ENCODE results near the gene HOXA3. TPM values are rescaled to one million over a fixed set of nuclear protein-coding genes. Genes with fewer than 3 reads are reported as not detected.

The HOXA3 gene
- total and polyA plus RNA-seq, 4 donors = 3.8 to 20.8 (median 10.9) TPM

- Histone ChIP-seq H3K27ac (ENCODE audit: low read depth in 1 of 2, low read length in 2 of 2) (no peak overlapping the region), H3K36me3 (ENCODE audit: control insufficient read depth in 1 of 2, insufficient read depth in 2 of 2, low read length in 1 of 2) (no peaks in the 10 kb centered on the region), H3K4me1 (ENCODE audit: control insufficient read depth in 1 of 2, insufficient read depth in 2 of 2, low read length in 2 of 2) (peaks cover 0 to 2% of the 10 kb centered on the region in 2 donors), H3K9me3 (ENCODE audit: control insufficient read depth, low read length) (no peaks in the 10 kb centered on the region), H3K4me3 (ENCODE audit: low read length in 2 of 2) (no peak overlapping the region), H3K27me3 (ENCODE audit: control insufficient read depth in 1 of 2, insufficient read depth in 2 of 2, low read length in 1 of 2) (no peaks in the 10 kb centered on the region)
- intact Hi-C loops (cut with DNase I) = loop anchor here (5.0 to 10.0 kb wide), 3 partner anchors 788 to 1298 kb away; partner anchors contain the start of genes CBX3 (in 1 of the 2) and HNRNPA2B1 (in 1 of the 2)
- 55 to 80% methylated on average over 48 of the region's 48 CpGs for WGBS, 2 donors
- no peak for ATAC-seq (ENCODE audit: low FRiP score)
- DNase-seq = peak in 1 of 2 donors; percentile 84
Observed at GRCh38 chr7:27154901-27155815, 2.8 kb upstream of the HOXA3 start.

- ATAC-seq (ENCODE audit: low FRiP score) (no peak), DNase-seq (no peak)
- no peaks in the 10 kb centered on the region for H3K36me3 ChIP-seq (ENCODE audit: control insufficient read depth in 1 of 2, insufficient read depth in 2 of 2, low read length in 1 of 2)
- H3K27ac ChIP-seq (ENCODE audit: low read depth in 1 of 2, low read length in 2 of 2) = no peak overlapping the region
- intact Hi-C loops (cut with DNase I) = loop anchor here in 1 of 2 donors (5.0 to 10.0 kb wide), 2 partner anchors 950 to 1297 kb away; partner anchors contain the start of genes CBX3 and HNRNPA2B1
- H3K27me3 ChIP-seq (ENCODE audit: control insufficient read depth in 1 of 2, insufficient read depth in 2 of 2, low read length in 1 of 2) = no peaks in the 10 kb centered on the region
- no peak overlapping the region for H3K4me3 ChIP-seq (ENCODE audit: low read length in 2 of 2)
- H3K4me1 ChIP-seq (ENCODE audit: control insufficient read depth in 1 of 2, insufficient read depth in 2 of 2, low read length in 2 of 2) = peaks cover 0 to 2% of the 10 kb centered on the region in 2 donors
- 67 to 89% methylated on average over 10 of the region's 10 CpGs for WGBS, 2 donors
- H3K9me3 ChIP-seq (ENCODE audit: control insufficient read depth, low read length) = no peaks in the 10 kb centered on the region
Observed at GRCh38 chr7:27154369-27154768, 2.0 kb upstream of the HOXA3 start.

GRCh38 chr7:27153526-27153925 is 1.1 kb upstream of the HOXA3 start:
- Histone ChIP-seq H3K36me3 (ENCODE audit: control insufficient read depth in 1 of 2, insufficient read depth in 2 of 2, low read length in 1 of 2) (no peaks in the 10 kb centered on the region), H3K9me3 (ENCODE audit: control insufficient read depth, low read length) (no peaks in the 10 kb centered on the region), H3K27ac (ENCODE audit: low read depth in 1 of 2, low read length in 2 of 2) (no peak overlapping the region), H3K4me1 (ENCODE audit: control insufficient read depth in 1 of 2, insufficient read depth in 2 of 2, low read length in 2 of 2) (peaks cover 0 to 2% of the 10 kb centered on the region in 2 donors), H3K27me3 (ENCODE audit: control insufficient read depth in 1 of 2, insufficient read depth in 2 of 2, low read length in 1 of 2) (no peaks in the 10 kb centered on the region), H3K4me3 (ENCODE audit: low read length in 2 of 2) (no peak overlapping the region)
- DNase-seq = no peak
- WGBS, 2 donors = 76 to 98% methylated on average over 3 of the region's 3 CpGs
- intact Hi-C loops (cut with DNase I) = loop anchor here in 1 of 2 donors (5.0 to 10.0 kb wide), 2 partner anchors 949 to 1296 kb away; partner anchors contain the start of genes CBX3 and HNRNPA2B1
- ATAC-seq (ENCODE audit: low FRiP score) = no peak

- Histone ChIP-seq H3K36me3 (ENCODE audit: control insufficient read depth in 1 of 2, insufficient read depth in 2 of 2, low read length in 1 of 2) (no peaks in the 10 kb centered on the region), H3K9me3 (ENCODE audit: control insufficient read depth, low read length) (no peaks in the 10 kb centered on the region), H3K4me1 (ENCODE audit: control insufficient read depth in 1 of 2, insufficient read depth in 2 of 2, low read length in 2 of 2) (peaks cover 0 to 2% of the 10 kb centered on the region in 2 donors), H3K27me3 (ENCODE audit: control insufficient read depth in 1 of 2, insufficient read depth in 2 of 2, low read length in 1 of 2) (no peaks in the 10 kb centered on the region), H3K27ac (ENCODE audit: low read depth in 1 of 2, low read length in 2 of 2) (no peak overlapping the region), H3K4me3 (ENCODE audit: low read length in 2 of 2) (no peak overlapping the region)
- WGBS, 2 donors = 59 to 83% methylated on average over 22 of the region's 22 CpGs
- intact Hi-C loops (cut with DNase I) = loop anchor here in 1 of 2 donors (5.0 to 10.0 kb wide), 2 partner anchors 948 to 1296 kb away; partner anchors contain the start of genes CBX3 and HNRNPA2B1
- no peak for ATAC-seq (ENCODE audit: low FRiP score)
- DNase-seq = peak in 1 of 2 donors; percentile 77
Observed at GRCh38 chr7:27152816-27153442, 546 bp upstream of the HOXA3 start.

DNA sequence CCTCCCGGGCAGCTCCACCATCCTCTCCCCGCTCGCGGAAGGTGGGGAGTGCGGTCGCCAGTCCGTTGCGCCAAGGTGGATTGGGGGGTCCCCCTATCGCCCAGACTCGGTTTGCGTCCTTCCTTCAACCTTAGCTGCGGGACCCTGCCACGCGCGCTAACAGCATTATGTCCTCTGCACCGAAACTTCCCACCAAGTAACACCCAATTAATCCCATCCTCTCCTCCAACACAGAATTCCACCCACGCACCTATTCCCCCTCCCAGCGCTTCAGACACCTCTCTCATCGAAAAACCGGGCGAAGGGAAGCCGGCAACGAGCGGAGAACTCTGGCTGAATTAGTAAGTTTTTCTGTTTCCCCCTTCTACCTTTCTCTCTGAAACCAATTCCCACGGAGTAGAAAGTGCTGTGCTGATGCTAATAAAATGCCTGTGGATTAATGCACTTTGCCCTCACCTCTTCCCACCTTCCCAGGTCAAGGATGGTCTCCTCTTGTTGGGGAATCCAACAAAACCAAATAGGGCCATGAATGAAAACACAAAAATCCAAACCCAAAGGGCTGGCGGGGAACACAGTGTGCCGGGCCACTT is 947 bp downstream of the HOXA3 start:
- Histone ChIP-seq H3K4me3 (ENCODE audit: low read length in 2 of 2) (peak overlapping the region; percentile 4 to 23), H3K27ac (ENCODE audit: low read depth in 1 of 2, low read length in 2 of 2) (peak overlapping the region in 1 of 2 donors; percentile 65), H3K36me3 (ENCODE audit: control insufficient read depth in 1 of 2, insufficient read depth in 2 of 2, low read length in 1 of 2) (no peaks in the 10 kb centered on the region), H3K27me3 (ENCODE audit: control insufficient read depth in 1 of 2, insufficient read depth in 2 of 2, low read length in 1 of 2) (no peaks in the 10 kb centered on the region), H3K9me3 (ENCODE audit: control insufficient read depth, low read length) (no peaks in the 10 kb centered on the region), H3K4me1 (ENCODE audit: control insufficient read depth in 1 of 2, insufficient read depth in 2 of 2, low read length in 2 of 2) (peaks cover 0 to 2% of the 10 kb centered on the region in 2 donors)
- WGBS, 2 donors = 6 to 8% methylated on average over 27 of the region's 27 CpGs
- intact Hi-C loops (cut with DNase I) = loop anchor here in 1 of 2 donors (5.0 to 10.0 kb wide), 2 partner anchors 947 to 1294 kb away; partner anchors contain the start of genes CBX3 and HNRNPA2B1
- ATAC-seq (ENCODE audit: low FRiP score) (no peak), DNase-seq (no peak)

- H3K36me3 ChIP-seq (ENCODE audit: control insufficient read depth in 1 of 2, insufficient read depth in 2 of 2, low read length in 1 of 2) = no peaks in the 10 kb centered on the region
- H3K27ac ChIP-seq (ENCODE audit: low read depth in 1 of 2, low read length in 2 of 2) = peak overlapping the region in 1 of 2 donors; percentile 65
- ATAC-seq (ENCODE audit: low FRiP score) = peak; percentile 81
- H3K27me3 ChIP-seq (ENCODE audit: control insufficient read depth in 1 of 2, insufficient read depth in 2 of 2, low read length in 1 of 2) = no peaks in the 10 kb centered on the region
- intact Hi-C loops (cut with DNase I) = loop anchor here in 1 of 2 donors (5.0 to 10.0 kb wide), 2 partner anchors 946 to 1293 kb away; partner anchors contain the start of genes CBX3 and HNRNPA2B1
- peak; percentile 84 to 93 for DNase-seq
- no peaks in the 10 kb centered on the region for H3K9me3 ChIP-seq (ENCODE audit: control insufficient read depth, low read length)
- H3K4me1 ChIP-seq (ENCODE audit: control insufficient read depth in 1 of 2, insufficient read depth in 2 of 2, low read length in 2 of 2) = peaks cover 0 to 2% of the 10 kb centered on the region in 2 donors
- WGBS, 2 donors = 1 to 2% methylated on average over 58 of the region's 58 CpGs
- peak overlapping the region; percentile 7 to 33 for H3K4me3 ChIP-seq (ENCODE audit: low read length in 2 of 2)
Observed at GRCh38 chr7:27150568-27151340, 1.6 kb downstream of the HOXA3 start.

GRCh38 chr7:27149842-27150567 is 2.4 kb downstream of the HOXA3 start:
- 51 to 60% methylated on average over 13 of the region's 13 CpGs for WGBS, 2 donors
- peak in 1 of 2 donors; percentile 77 for DNase-seq
- Histone ChIP-seq H3K27me3 (ENCODE audit: control insufficient read depth in 1 of 2, insufficient read depth in 2 of 2, low read length in 1 of 2) (no peaks in the 10 kb centered on the region), H3K27ac (ENCODE audit: low read depth in 1 of 2, low read length in 2 of 2) (peak overlapping the region in 1 of 2 donors; percentile 38), H3K4me3 (ENCODE audit: low read length in 2 of 2) (peak overlapping the region; percentile 7 to 33), H3K36me3 (ENCODE audit: control insufficient read depth in 1 of 2, insufficient read depth in 2 of 2, low read length in 1 of 2) (no peaks in the 10 kb centered on the region), H3K4me1 (ENCODE audit: control insufficient read depth in 1 of 2, insufficient read depth in 2 of 2, low read length in 2 of 2) (no peaks in the 10 kb centered on the region), H3K9me3 (ENCODE audit: control insufficient read depth, low read length) (no peaks in the 10 kb centered on the region)
- ATAC-seq (ENCODE audit: low FRiP score) = no peak
- intact Hi-C loops (cut with DNase I) = loop anchor here in 1 of 2 donors (5.0 to 10.0 kb wide), 2 partner anchors 945 to 1293 kb away; partner anchors contain the start of genes CBX3 and HNRNPA2B1

All from aorta (tissue), 5 donors.